ENCODE data around the gene EXT2. TPM values are rescaled to one million over a fixed set of nuclear protein-coding genes. Genes with fewer than 3 reads are reported as not detected.

Gene EXT2
- total RNA-seq, 1 donor from 2014 or later: 78.6 TPM

GRCh38 chr11:44185522-44185921 lies 90.0 kb downstream of the EXT2 start:
- Histone ChIP-seq H3K27ac (no peak overlapping the region), H3K27me3 (no peaks in the 10 kb centered on the region), H3K36me3 (peaks cover 0 to 16% of the 10 kb centered on the region in 2 donors), H3K9me3 (peaks cover 9% of the 10 kb centered on the region), H3K4me1 (no peaks in the 10 kb centered on the region), H3K4me3 (no peak overlapping the region)
- TF ChIP-seq POLR2AphosphoS5 (IDR thresholded peaks at IDR 0.05; ENCODE audit: insufficient read depth in 1 of 2, low read depth in 1 of 2): no peak
- no peak for TF ChIP-seq POLR2A (IDR thresholded peaks at IDR 0.05)
- TF ChIP-seq CTCF (IDR thresholded peaks at IDR 0.05): no peak
- intact Hi-C loops (cut with DNase I): no loop called here
- no peak for DNase-seq (ENCODE audit: extremely low spot score in 2 of 2)

GRCh38 chr11:44186321-44186930 lies 90.9 kb downstream of the EXT2 start:
- intact Hi-C loops (cut with DNase I): no loop called here
- TF ChIP-seq POLR2A (IDR thresholded peaks at IDR 0.05): no peak
- TF ChIP-seq POLR2AphosphoS5 (IDR thresholded peaks at IDR 0.05; ENCODE audit: insufficient read depth in 1 of 2, low read depth in 1 of 2): no peak
- no peak for TF ChIP-seq CTCF (IDR thresholded peaks at IDR 0.05)
- H3K4me1 ChIP-seq: no peaks in the 10 kb centered on the region
- H3K36me3 ChIP-seq: peaks cover 0 to 16% of the 10 kb centered on the region in 2 donors
- H3K27me3 ChIP-seq: no peaks in the 10 kb centered on the region
- no peak overlapping the region for H3K4me3 ChIP-seq
- no peak for DNase-seq (ENCODE audit: extremely low spot score in 2 of 2)
- peaks cover 9% of the 10 kb centered on the region for H3K9me3 ChIP-seq
- no peak overlapping the region for H3K27ac ChIP-seq

GRCh38 chr11:44188643-44189042 lies 93.2 kb downstream of the EXT2 start:
- Histone ChIP-seq H3K27me3 (no peaks in the 10 kb centered on the region), H3K36me3 (peaks cover 0 to 16% of the 10 kb centered on the region in 2 donors), H3K4me1 (no peaks in the 10 kb centered on the region), H3K27ac (no peak overlapping the region), H3K9me3 (peaks cover 9% of the 10 kb centered on the region), H3K4me3 (no peak overlapping the region)
- intact Hi-C loops (cut with DNase I): no loop called here
- DNase-seq (ENCODE audit: extremely low spot score in 2 of 2): no peak
- TF ChIP-seq POLR2A (IDR thresholded peaks at IDR 0.05): no peak
- TF ChIP-seq CTCF (IDR thresholded peaks at IDR 0.05): no peak
- no peak for TF ChIP-seq POLR2AphosphoS5 (IDR thresholded peaks at IDR 0.05; ENCODE audit: insufficient read depth in 1 of 2, low read depth in 1 of 2)

- Histone ChIP-seq H3K4me1 (no peaks in the 10 kb centered on the region), H3K36me3 (peaks cover 0 to 16% of the 10 kb centered on the region in 2 donors), H3K9me3 (peaks cover 9% of the 10 kb centered on the region), H3K4me3 (no peak overlapping the region), H3K27me3 (no peaks in the 10 kb centered on the region), H3K27ac (no peak overlapping the region)
- intact Hi-C loops (cut with DNase I): no loop called here
- DNase-seq (ENCODE audit: extremely low spot score in 2 of 2): no peak
- TF ChIP-seq POLR2A (IDR thresholded peaks at IDR 0.05) (no peak), CTCF (IDR thresholded peaks at IDR 0.05) (no peak), POLR2AphosphoS5 (IDR thresholded peaks at IDR 0.05; ENCODE audit: insufficient read depth in 1 of 2, low read depth in 1 of 2) (no peak)
Observed at GRCh38 chr11:44189986-44190882, 94.8 kb downstream of the EXT2 start.

- H3K27ac ChIP-seq: no peak overlapping the region
- intact Hi-C loops (cut with DNase I): no loop called here
- peaks cover 9% of the 10 kb centered on the region for H3K9me3 ChIP-seq
- DNase-seq (ENCODE audit: extremely low spot score in 2 of 2): no peak
- TF ChIP-seq POLR2AphosphoS5 (IDR thresholded peaks at IDR 0.05; ENCODE audit: insufficient read depth in 1 of 2, low read depth in 1 of 2): no peak
- TF ChIP-seq POLR2A (IDR thresholded peaks at IDR 0.05): no peak
- TF ChIP-seq CTCF (IDR thresholded peaks at IDR 0.05): no peak
- no peak overlapping the region for H3K4me3 ChIP-seq
- H3K4me1 ChIP-seq: no peaks in the 10 kb centered on the region
- no peaks in the 10 kb centered on the region for H3K27me3 ChIP-seq
- peaks cover 0 to 16% of the 10 kb centered on the region in 2 donors for H3K36me3 ChIP-seq
Observed at GRCh38 chr11:44190883-44191230, 95.4 kb downstream of the EXT2 start.
